Osteocyte (in vitro differentiated cells): ENCODE results near the gene DNAH11. TPM values are rescaled to one million over a fixed set of nuclear protein-coding genes. Genes with fewer than 3 reads are reported as not detected.

Experiments used
- DNase-seq: peaks from one replicate; pipeline ENCODE4 v3.0.0; 2021; ENCODE audit warnings: mixed read lengths; ENCODE audit not compliant: unreplicated experiment; ENCODE audit errors: extremely low spot score
- H3K27ac Mint-ChIP-seq: one replicate; pipeline ENCODE4 v1.8.0; 2021; ENCODE audit warnings: mild to moderate bottlenecking, mixed read lengths; ENCODE audit not compliant: unreplicated experiment
- H3K27me3 Mint-ChIP-seq: one replicate; pipeline ENCODE4 v1.8.0; 2021; ENCODE audit warnings: mixed read lengths; ENCODE audit not compliant: unreplicated experiment
- H3K36me3 Mint-ChIP-seq: one replicate; pipeline ENCODE4 v1.8.0; 2021; ENCODE audit warnings: mixed read lengths; ENCODE audit not compliant: unreplicated experiment
- H3K4me1 Mint-ChIP-seq: one replicate; pipeline ENCODE4 v1.8.0; 2021; ENCODE audit warnings: mixed read lengths; ENCODE audit not compliant: unreplicated experiment
- H3K4me3 Mint-ChIP-seq: one replicate; pipeline ENCODE4 v1.8.0; 2021; ENCODE audit warnings: mild to moderate bottlenecking, moderate library complexity, mixed read lengths; ENCODE audit not compliant: unreplicated experiment
- H3K9me3 Mint-ChIP-seq: one replicate; pipeline ENCODE4 v1.8.0; 2021; ENCODE audit warnings: mixed read lengths; ENCODE audit not compliant: unreplicated experiment
- CTCF ChIP-seq: fragments of 200-600 bp; sonication (generic); IDR thresholded peaks from 2 replicates; pipeline ENCODE4 v1.5.0; 2021; ENCODE audit warnings: antibody characterized with exemption, mild to moderate bottlenecking, moderate library complexity
- total RNA-seq: library from RNA; stranded (reverse); gene quantifications from 2 replicates; pipeline ENCODE4 v1.2.1, GENCODE V29; 2021

The DNAH11 gene
- total RNA-seq, 1 donor from 2014 or later, result not detected

- DNase-seq, result no peak
- Mint-ChIP-seq H3K4me3 (no peak overlapping the region), H3K27ac (no peak overlapping the region), H3K4me1 (no peaks in the 10 kb centered on the region), H3K36me3 (no peaks in the 10 kb centered on the region), H3K27me3 (peaks cover 5% of the 10 kb centered on the region), H3K9me3 (no peaks in the 10 kb centered on the region)
- TF ChIP-seq CTCF, result no peak
Observed at GRCh38 chr7:21605008-21605585, 62.3 kb downstream of the DNAH11 start.

- peaks cover 3% of the 10 kb centered on the region for H3K27me3 Mint-ChIP-seq
- H3K9me3 Mint-ChIP-seq, result no peaks in the 10 kb centered on the region
- H3K36me3 Mint-ChIP-seq, result no peaks in the 10 kb centered on the region
- DNase-seq, result no peak
- no peak for TF ChIP-seq CTCF
- H3K4me3 Mint-ChIP-seq, result no peak overlapping the region
- H3K4me1 Mint-ChIP-seq, result no peaks in the 10 kb centered on the region
- no peak overlapping the region for H3K27ac Mint-ChIP-seq
Observed at GRCh38 chr7:21608465-21608864, 65.6 kb downstream of the DNAH11 start.

GRCh38 chr7:21611129-21611528 is 68.3 kb downstream of the DNAH11 start:
- DNase-seq, result no peak
- Mint-ChIP-seq H3K27ac (no peak overlapping the region), H3K4me1 (no peaks in the 10 kb centered on the region), H3K9me3 (no peaks in the 10 kb centered on the region), H3K36me3 (no peaks in the 10 kb centered on the region), H3K27me3 (no peaks in the 10 kb centered on the region), H3K4me3 (no peak overlapping the region)
- TF ChIP-seq CTCF, result no peak

GRCh38 chr7:21616091-21616490 is 73.3 kb downstream of the DNAH11 start:
- no peak for DNase-seq
- H3K9me3 Mint-ChIP-seq, result no peaks in the 10 kb centered on the region
- no peak overlapping the region for H3K27ac Mint-ChIP-seq
- TF ChIP-seq CTCF, result no peak
- no peaks in the 10 kb centered on the region for H3K36me3 Mint-ChIP-seq
- no peak overlapping the region for H3K4me3 Mint-ChIP-seq
- peaks cover 2% of the 10 kb centered on the region for H3K4me1 Mint-ChIP-seq
- H3K27me3 Mint-ChIP-seq, result no peaks in the 10 kb centered on the region

GRCh38 chr7:21616796-21617436 is 74.1 kb downstream of the DNAH11 start:
- H3K27ac Mint-ChIP-seq, result no peak overlapping the region
- H3K9me3 Mint-ChIP-seq, result no peaks in the 10 kb centered on the region
- no peaks in the 10 kb centered on the region for H3K27me3 Mint-ChIP-seq
- no peak for DNase-seq
- TF ChIP-seq CTCF, result no peak
- no peaks in the 10 kb centered on the region for H3K36me3 Mint-ChIP-seq
- H3K4me3 Mint-ChIP-seq, result no peak overlapping the region
- peaks cover 2% of the 10 kb centered on the region for H3K4me1 Mint-ChIP-seq
